Prostate gland (tissue), 2 donors: Measurements from ENCODE around the gene LDLRAD4. TPM values are rescaled to one million over a fixed set of nuclear protein-coding genes. Genes with fewer than 3 reads are reported as not detected.
A peak's percentile ranks its signal among the peaks of the same experiment; 100 is the strongest.

ENCODE experiments used
- DNase-seq: peaks from one replicate; pipeline ENCODE4 v3.0.0-alpha.2; 2019; ENCODE audit warnings: low spot score
- H3K27ac ChIP-seq, 2 donors: fragments of 200-600 bp; sonication (generic); 2 replicates each; pipeline ENCODE4 v1.5.1; 2017 to 2019
- H3K27me3 ChIP-seq: fragments of 200-600 bp; sonication (generic); replicated peaks from 2 replicates; pipeline ENCODE4 v1.5.1; 2019; ENCODE audit not compliant: insufficient read depth
- H3K36me3 ChIP-seq, 2 donors: fragments of 200-600 bp; sonication (generic); 1 replicate in 1 of 2; 2 replicates in 1 of 2; pipeline versions ENCODE4 v1.5.1 to v1.8.1; 2017 to 2019
- H3K4me1 ChIP-seq: fragments of 200-600 bp; sonication (generic); replicated peaks from 2 replicates; pipeline ENCODE4 v1.5.1; 2019
- H3K4me3 ChIP-seq, 2 donors: fragments of 200-600 bp; sonication (generic); 2 replicates each; pipeline ENCODE4 v1.5.1; 2017 to 2019
- H3K9me3 ChIP-seq: fragments of 200-600 bp; sonication (generic); 2 replicates; pipeline ENCODE4 v1.5.1; 2017
- CTCF ChIP-seq, 4 experiments: fragments of 200-600 bp in 2 of 4; fragments of 450-650 bp in 2 of 4; sonication (generic) in 2 of 4; IDR thresholded peaks; 1 replicate in 3 of 4; 2 replicates in 1 of 4; pipeline ENCODE4 v1.5.1; 2016 to 2019; ENCODE audit warnings: antibody characterized with exemption in 4 of 4, mild to moderate bottlenecking in 2 of 4, moderate library complexity in 2 of 4
- POLR2A ChIP-seq: fragments of 450-650 bp; IDR thresholded peaks from one replicate; pipeline ENCODE4 v1.6.1; 2016; ENCODE audit warnings: antibody characterized with exemption, mild to moderate bottlenecking
- POLR2AphosphoS5 ChIP-seq: sonication (generic); formaldehyde crosslinking; IDR thresholded peaks from one replicate; pipeline ENCODE4 v1.6.1; 2017; ENCODE audit warnings: antibody characterized with exemption
- WGBS: methylation state at CpG from one replicate; pipeline ENCODE4 v1.1.5; 2018; 5-methylcytosine and 5-hydroxymethylcytosine counted together
- intact Hi-C: fragments of 100-400 bp; cut with DNase I; formaldehyde crosslinking; loops from one replicate; pipeline ENCODE4 v1.14.2; 2022
- total RNA-seq, 2 donors: library from RNA; depleted of rRNA; stranded (reverse); fragments of >200 nt; gene quantifications; one replicate each; pipeline ENCODE4 v1.1.0, GENCODE V29; 2016

Gene LDLRAD4
- total RNA-seq, 2 donors from 2014 or later: 59.9 to 107 TPM

- Histone ChIP-seq H3K4me1 (peaks cover 24% of the 10 kb centered on the region), H3K4me3 (peak overlapping the region; percentile 71 to 75), H3K27me3 (no peaks in the 10 kb centered on the region), H3K27ac (peak overlapping the region in 1 of 2 donors; percentile 69), H3K9me3 (no peaks in the 10 kb centered on the region), H3K36me3 (no peaks in the 10 kb centered on the region)
- intact Hi-C loops: loop anchor here (2.0 to 5.0 kb wide), 6 partner anchors 41 to 508 kb away; partner anchors contain the start of genes FAM210A and RNMT
- TF ChIP-seq POLR2A (no peak), CTCF (IDR thresholded peaks at IDR 0.05) (no peak), POLR2AphosphoS5 (no peak)
- 16% methylated on average over 4 of the region's 4 CpGs for WGBS
- no peak for DNase-seq
Measured at GRCh38 chr18:13219593-13220159, 1.1 kb downstream of the LDLRAD4 start.

DNA sequence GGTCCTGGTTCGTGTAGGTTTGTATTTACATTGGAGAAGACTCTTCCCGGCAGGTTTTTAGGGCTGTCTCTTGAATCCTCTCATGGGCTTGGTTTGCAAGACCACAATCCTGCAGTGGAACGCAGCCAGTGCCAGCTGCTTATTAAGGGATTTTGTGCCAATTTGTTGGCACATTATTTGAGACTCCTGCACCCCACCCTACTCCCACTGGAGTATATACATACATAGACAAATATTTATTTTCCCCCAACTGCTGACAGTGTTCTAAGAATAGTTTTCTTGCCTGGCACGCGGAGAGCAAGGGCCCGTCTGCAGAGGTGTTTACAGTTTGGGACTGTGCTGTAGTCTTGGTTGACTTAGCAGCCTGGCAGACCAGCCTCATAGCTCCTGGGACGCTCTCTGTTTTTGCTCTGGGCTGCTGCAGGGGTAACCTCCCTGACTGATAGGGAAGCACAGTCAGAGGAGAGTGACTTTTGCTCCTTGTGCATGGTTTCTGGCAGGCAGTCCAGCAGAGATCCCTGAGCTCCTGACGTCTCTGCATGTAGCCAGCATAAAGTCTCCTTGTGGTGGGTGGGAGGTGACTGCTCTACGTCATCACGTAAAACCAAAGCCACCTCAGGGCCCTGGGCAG, 1.9 kb downstream of the LDLRAD4 start:
- Histone ChIP-seq H3K36me3 (no peaks in the 10 kb centered on the region), H3K9me3 (no peaks in the 10 kb centered on the region), H3K4me3 (peak overlapping the region in 1 of 2 donors; percentile 75), H3K4me1 (peaks cover 24% of the 10 kb centered on the region), H3K27me3 (no peaks in the 10 kb centered on the region), H3K27ac (peak overlapping the region; percentile 29 to 39)
- WGBS: 14% methylated on average over 10 of the region's 10 CpGs
- no peak for DNase-seq
- intact Hi-C loops: loop anchor here (2.0 kb wide), 2 partner anchors 40 to 328 kb away; no protein-coding TSS in a partner anchor
- no peak for TF ChIP-seq POLR2AphosphoS5
- no peak for TF ChIP-seq CTCF (IDR thresholded peaks at IDR 0.05)
- no peak for TF ChIP-seq POLR2A

DNA sequence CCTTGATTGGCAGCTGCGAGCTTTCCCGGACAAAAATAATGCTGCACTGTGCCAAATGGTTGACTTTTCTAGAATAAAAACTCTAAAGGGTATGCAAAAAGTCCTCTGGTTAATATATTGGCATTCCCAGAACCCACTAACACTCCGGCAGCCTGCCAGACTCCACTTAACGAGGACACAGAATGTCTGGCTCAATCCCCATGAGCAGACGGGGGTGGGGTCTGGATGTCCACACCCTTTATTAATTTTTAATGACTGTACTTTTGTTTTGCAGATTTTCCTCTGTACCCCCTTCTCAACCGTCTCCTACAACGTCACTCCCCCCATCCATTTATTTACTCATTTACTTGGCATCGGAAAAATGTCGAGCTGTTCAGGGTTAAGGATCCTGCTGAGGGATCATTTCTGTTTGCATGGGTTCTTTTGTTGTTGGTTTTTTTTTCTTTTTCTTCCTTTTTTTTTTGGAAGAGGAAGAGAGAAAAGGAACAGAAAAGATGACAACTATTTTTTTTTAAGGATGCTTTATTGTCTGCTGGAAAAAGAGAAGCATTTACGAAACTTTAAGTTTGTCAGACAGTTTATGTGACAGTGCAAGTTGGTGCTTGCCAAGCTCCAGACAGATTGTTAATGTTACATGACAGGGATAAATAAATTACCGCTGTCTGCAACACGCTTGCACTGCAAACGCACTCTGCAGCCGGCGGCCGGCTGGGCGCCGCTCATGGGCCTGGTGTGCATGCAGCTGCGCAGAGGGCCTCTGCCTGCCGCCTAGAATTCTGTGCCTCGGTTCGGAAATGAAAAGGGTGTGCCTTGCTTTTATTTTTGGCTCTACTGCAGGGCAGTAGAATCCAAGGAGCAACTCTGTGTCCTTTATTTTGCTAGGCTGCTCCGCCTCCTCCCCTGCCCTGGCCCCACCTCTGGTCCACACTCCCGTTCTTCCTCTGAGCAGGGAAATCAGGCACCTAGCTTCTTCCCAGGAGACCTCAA, 3.6 kb downstream of the LDLRAD4 start:
- Histone ChIP-seq H3K4me1 (peaks cover 24% of the 10 kb centered on the region), H3K27ac (peak overlapping the region; percentile 29 to 38), H3K9me3 (no peaks in the 10 kb centered on the region), H3K4me3 (no peak overlapping the region), H3K27me3 (no peaks in the 10 kb centered on the region), H3K36me3 (no peaks in the 10 kb centered on the region)
- TF ChIP-seq POLR2A (no peak), POLR2AphosphoS5 (peak; percentile 5)
- intact Hi-C loops: loop anchor here (2.0 kb wide), 2 partner anchors 39 to 327 kb away; no protein-coding TSS in a partner anchor
- DNase-seq: peak; percentile 67
- WGBS: 2% methylated on average over 24 of the region's 24 CpGs

- H3K27ac ChIP-seq: peak overlapping the region; percentile 18 to 38
- H3K9me3 ChIP-seq: no peaks in the 10 kb centered on the region
- DNase-seq: peak; percentile 78
- H3K36me3 ChIP-seq: no peaks in the 10 kb centered on the region
- no peak for TF ChIP-seq POLR2A
- TF ChIP-seq POLR2AphosphoS5: peak; percentile 32
- peaks cover 24% of the 10 kb centered on the region for H3K4me1 ChIP-seq
- WGBS: 5% methylated on average over 4 of the region's 4 CpGs
- no peaks in the 10 kb centered on the region for H3K27me3 ChIP-seq
- intact Hi-C loops: no loop called here
- H3K4me3 ChIP-seq: no peak overlapping the region
Measured at GRCh38 chr18:13222856-13223281, 4.3 kb downstream of the LDLRAD4 start.

DNA sequence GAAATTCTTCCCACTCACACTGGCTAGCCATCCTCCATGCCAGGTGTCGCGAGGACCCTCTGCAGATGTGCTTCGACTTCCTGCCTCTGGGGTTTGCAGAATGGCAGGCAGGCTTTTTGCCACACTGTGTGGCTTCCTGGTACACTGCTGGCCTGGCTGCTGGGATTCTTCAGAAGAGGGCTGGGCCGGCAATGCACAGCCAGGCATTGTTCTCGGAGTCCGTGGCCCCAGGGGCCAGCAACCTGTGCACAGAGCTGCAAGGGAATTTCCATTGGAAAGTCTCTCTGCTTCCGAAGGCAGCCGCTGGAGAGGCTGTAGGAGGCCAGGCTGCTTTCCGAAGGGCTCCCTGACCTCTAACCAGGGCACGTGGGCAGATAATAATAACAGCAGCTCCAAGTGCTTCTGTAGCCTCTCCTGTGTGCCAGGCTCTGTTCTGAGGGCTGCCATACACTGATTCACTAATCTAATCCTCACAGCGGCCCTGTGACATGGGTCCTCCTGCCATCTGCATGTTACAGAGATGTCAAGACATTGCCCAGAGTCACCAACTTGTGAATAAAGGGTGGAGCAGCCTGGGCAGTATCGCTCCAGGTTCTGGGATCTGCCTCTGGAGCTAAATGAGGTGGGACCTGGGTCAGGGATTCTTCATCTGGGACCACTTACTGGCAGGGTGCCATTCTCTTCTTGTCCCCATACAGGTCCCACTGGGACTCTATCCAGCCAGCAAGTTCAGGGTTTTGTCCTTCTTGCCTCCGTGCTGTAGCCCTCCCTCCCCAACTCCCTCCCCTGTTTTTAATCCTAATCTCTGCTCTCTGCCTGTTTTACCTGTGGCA, 5.0 kb downstream of the LDLRAD4 start:
- DNase-seq: no peak
- H3K4me1 ChIP-seq: peaks cover 24% of the 10 kb centered on the region
- no peak for TF ChIP-seq POLR2A
- TF ChIP-seq POLR2AphosphoS5: no peak

More for the DNA sequence above, 5.0 kb downstream of the LDLRAD4 start:
- Histone ChIP-seq H3K27ac (peak overlapping the region; percentile 18 to 38), H3K36me3 (no peaks in the 10 kb centered on the region), H3K9me3 (no peaks in the 10 kb centered on the region), H3K27me3 (no peaks in the 10 kb centered on the region), H3K4me3 (no peak overlapping the region)
- intact Hi-C loops: loop anchor here (2.0 kb wide), 1 partner anchor 43 kb away; no protein-coding TSS in a partner anchor
- WGBS: 55% methylated on average over 13 of the region's 13 CpGs
